ENCODE data around the gene HIP1. TPM values are rescaled to one million over a fixed set of nuclear protein-coding genes. Genes with fewer than 3 reads are reported as not detected.

HIP1 gene
- total and polyA plus RNA-seq, 9 of the 15 experiments (the other 6 are each of a cell fraction or from before 2014, with no cell fraction given): 2.4 to 13.7 (median 9.5) TPM

- TF ChIP-seq THRA (IDR thresholded peaks at IDR 0.05) (no peak), GTF2E2 (tag; IDR thresholded peaks at IDR 0.05) (no peak), RFX7 (CRISPR knock-in tag; IDR thresholded peaks at IDR 0.05) (no peak), ZNF134 (CRISPR knock-in tag; conservative IDR thresholded peaks at IDR 0.05) (no peak), SMARCC2 (IDR thresholded peaks at IDR 0.05; ENCODE audit: low read depth) (no peak), POLR2AphosphoS2 (IDR thresholded peaks at IDR 0.05; ENCODE audit: low read length) (no peak), ATF7 (IDR thresholded peaks at IDR 0.05) (0 out of 2 replicates have a peak, but pooled peaks have one; percentile 19), NKRF (IDR thresholded peaks at IDR 0.05; ENCODE audit: borderline replicate concordance) (no peak), RAD21 (CRISPR knock-in tag; conservative IDR thresholded peaks at IDR 0.05 in 1 of 2, IDR thresholded peaks at IDR 0.05 in 1 of 2) (no peak), ZNF3 (CRISPR knock-in tag; IDR thresholded peaks at IDR 0.05) (no peak), STAT6 (CRISPR knock-in tag; IDR thresholded peaks at IDR 0.05) (no peak), BMI1 (IDR thresholded peaks at IDR 0.05; ENCODE audit: low read length) (no peak), RBM34 (IDR thresholded peaks at IDR 0.05; ENCODE audit: borderline replicate concordance, insufficient read depth, low read length) (no peak), MLX (CRISPR knock-in tag; conservative IDR thresholded peaks at IDR 0.05) (no peak), CBFB (CRISPR knock-in tag; IDR thresholded peaks at IDR 0.05) (no peak), NFE2 (IDR thresholded peaks at IDR 0.05; ENCODE audit: low read depth) (no peak), ARHGAP35 (IDR thresholded peaks at IDR 0.05; ENCODE audit: partially characterized antibody) (no peak), ZNF165 (CRISPR knock-in tag; IDR thresholded peaks at IDR 0.05; ENCODE audit: borderline replicate concordance) (no peak), RBM14 (IDR thresholded peaks at IDR 0.05; ENCODE audit: borderline replicate concordance, insufficient read depth, low read depth, low read length) (no peak), NELFE (IDR thresholded peaks at IDR 0.05; ENCODE audit: insufficient read depth, insufficient read length) (no peak), FOXA3 (CRISPR knock-in tag; conservative IDR thresholded peaks at IDR 0.05 in 1 of 2, IDR thresholded peaks at IDR 0.05 in 1 of 2) (no peak), TAL1 (IDR thresholded peaks at IDR 0.05) (peak; percentile 69), ZNF785 (CRISPR knock-in tag; IDR thresholded peaks at IDR 0.05) (no peak), DDX20 (tag; IDR thresholded peaks at IDR 0.05; ENCODE audit: low read depth) (no peak)
Observed at GRCh38 chr7:75631711-75632110, 107.0 kb downstream of the HIP1 start (continued).
